IMR-90 (cell line): ENCODE data around the gene VPS35L. TPM values are rescaled to one million over a fixed set of nuclear protein-coding genes. Genes with fewer than 3 reads are reported as not detected.
A peak's percentile ranks its signal among the peaks of the same experiment; 100 is the strongest.

ENCODE experiments used
- ATAC-seq: fragments of 200-7000 bp; cut with Tn5 transposase; 2 replicates; pipeline ENCODE4 v1.9.1; 2020; ENCODE audit warnings: low read depth, mild to moderate bottlenecking, moderate library complexity
- BruUV-seq: library from RNA; stranded (reverse); fragments of 400-500 nt; replicated peaks from 2 replicates; lab custom pipeline; 2021; lab: Mats Ljungman, UMichigan
- CTCF ChIA-PET: fragments of 300-600 bp; formaldehyde crosslinking; extraction: SDS; loops from one replicate; lab custom pipeline; 2021; ENCODE audit warnings: antibody characterized with exemption; lab: Yijun Ruan, JAX
- POLR2A ChIA-PET: fragments of 300-600 bp; sonication (Branson Sonifier 250); formaldehyde crosslinking; loops from one replicate; lab custom pipeline; 2022; ENCODE audit warnings: antibody characterized with exemption; ENCODE audit not compliant: unreplicated experiment; lab: Charles Lee
- DNase-seq: peaks from one replicate; pipeline ENCODE4 v3.0.0; 2013
- H2AFZ ChIP-seq: replicated peaks from 2 replicates; pipeline ENCODE3; 2013; ENCODE audit warnings: low read length, mild to moderate bottlenecking; ENCODE audit not compliant: poor library complexity
- H2AK5ac ChIP-seq: 2 replicates; pipeline ENCODE4 v1.6.1; 2013; ENCODE audit warnings: low read depth, low read length, inconsistent platforms
- H2AK9ac ChIP-seq: replicated peaks from 2 replicates; pipeline ENCODE3; 2013; ENCODE audit warnings: mild to moderate bottlenecking, low read depth, low read length, moderate library complexity; ENCODE audit not compliant: poor library complexity
- H2BK120ac ChIP-seq: 2 replicates; pipeline ENCODE4 v1.6.1; 2013; ENCODE audit warnings: low read depth, low read length, inconsistent platforms
- H2BK15ac ChIP-seq: 3 replicates; pipeline ENCODE4 v1.6.1; 2013; ENCODE audit warnings: low read depth, low read length, inconsistent platforms
- H2BK20ac ChIP-seq: 2 replicates; pipeline ENCODE4 v1.6.1; 2013; ENCODE audit warnings: low read depth, mild to moderate bottlenecking, inconsistent platforms, low read length, moderate library complexity
- H2BK5ac ChIP-seq: 2 replicates; pipeline ENCODE4 v1.6.1; 2013; ENCODE audit warnings: mild to moderate bottlenecking, low read depth, low read length, inconsistent platforms; ENCODE audit not compliant: poor library complexity, severe bottlenecking
- H3K14ac ChIP-seq: replicated peaks from 2 replicates; pipeline ENCODE4 v1.6.1; 2013; ENCODE audit warnings: low read depth, low read length, inconsistent platforms
- H3K18ac ChIP-seq: 2 replicates; pipeline ENCODE4 v1.6.1; 2013; ENCODE audit warnings: low read depth, low read length, control low read depth
- H3K23ac ChIP-seq: 2 replicates; pipeline ENCODE4 v1.6.1; 2013; ENCODE audit warnings: low read depth, low read length, inconsistent platforms
- H3K27ac ChIP-seq: 2 replicates; pipeline ENCODE4 v1.5.1; 2013; ENCODE audit warnings: mild to moderate bottlenecking, control low read depth, low read length; ENCODE audit not compliant: insufficient read depth
- H3K27me3 ChIP-seq: 2 replicates; pipeline ENCODE4 v1.6.1; 2013; ENCODE audit warnings: low read length; ENCODE audit not compliant: control insufficient read depth, insufficient read depth
- H3K36me3 ChIP-seq: 2 replicates; pipeline ENCODE4 v1.6.1; 2013; ENCODE audit warnings: low read length, mixed read lengths; ENCODE audit not compliant: control insufficient read depth, insufficient read depth
- H3K4ac ChIP-seq: 2 replicates; pipeline ENCODE4 v1.6.1; 2013; ENCODE audit warnings: low read depth, low read length, inconsistent platforms
- H3K4me1 ChIP-seq: 2 replicates; pipeline ENCODE4 v1.6.1; 2013; ENCODE audit warnings: low read length, mixed read lengths; ENCODE audit not compliant: control insufficient read depth, insufficient read depth
- H3K4me2 ChIP-seq: 2 replicates; pipeline ENCODE4 v1.6.1; 2013; ENCODE audit warnings: low read depth, mild to moderate bottlenecking, control low read depth, low read length, moderate library complexity
- H3K4me3 ChIP-seq: 2 replicates; pipeline ENCODE4 v1.5.1; 2013; ENCODE audit warnings: low read depth, mild to moderate bottlenecking, control low read depth, low read length, moderate library complexity; ENCODE audit not compliant: insufficient read depth
- H3K56ac ChIP-seq: 2 replicates; pipeline ENCODE4 v1.6.1; 2013; ENCODE audit warnings: low read length, inconsistent platforms; ENCODE audit not compliant: insufficient read depth; ENCODE audit errors: extremely low read depth
- H3K79me1 ChIP-seq, 2 experiments: 2 replicates each; pipeline ENCODE4 v1.6.1; 2013; ENCODE audit warnings: low read length in 2 of 2, inconsistent platforms in 1 of 2, low read depth in 1 of 2
- H3K9ac ChIP-seq: 2 replicates; pipeline ENCODE4 v1.6.1; 2013; ENCODE audit warnings: low read depth, low read length, control low read depth
- H3K9me1 ChIP-seq: 2 replicates; pipeline ENCODE4 v1.6.1; 2013; ENCODE audit warnings: low read length, inconsistent platforms; ENCODE audit not compliant: insufficient read depth
- H3K9me3 ChIP-seq: 2 replicates; pipeline ENCODE4 v1.6.1; 2013; ENCODE audit warnings: low read length; ENCODE audit not compliant: control insufficient read depth, insufficient read depth
- H4K20me1 ChIP-seq: 2 replicates; pipeline ENCODE4 v1.6.1; 2013; ENCODE audit warnings: low read length, inconsistent platforms; ENCODE audit not compliant: insufficient read depth
- H4K5ac ChIP-seq: 2 replicates; pipeline ENCODE4 v1.6.1; 2013; ENCODE audit warnings: mild to moderate bottlenecking, low read depth, low read length, control low read depth
- H4K8ac ChIP-seq, 2 experiments: 2 replicates each; pipeline ENCODE4 v1.6.1; 2013; ENCODE audit warnings: low read depth in 2 of 2, low read length in 2 of 2, control low read depth in 1 of 2, inconsistent platforms in 1 of 2
- H4K91ac ChIP-seq: 2 replicates; pipeline ENCODE4 v1.6.1; 2013; ENCODE audit warnings: low read depth, low read length, inconsistent platforms; ENCODE audit not compliant: insufficient read depth
- CEBPB ChIP-seq: IDR thresholded peaks from 2 replicates; pipeline ENCODE4 v1.6.1; 2012; ENCODE audit warnings: low read depth, low read length, improper control_type of control experiment
- CTCF ChIP-seq: conservative IDR thresholded peaks from 2 replicates; pipeline ENCODE4 v1.5.1; 2012; ENCODE audit warnings: mild to moderate bottlenecking, low read depth, low read length, improper control_type of control experiment
- ELK1 ChIP-seq: fragments of 150-350 bp; IDR thresholded peaks from 2 replicates; pipeline ENCODE4 v1.6.1; 2016; ENCODE audit warnings: low read depth, mild to moderate bottlenecking, low read length, moderate library complexity, borderline replicate concordance
- FOS ChIP-seq: fragments of 150-350 bp; IDR thresholded peaks from 2 replicates; pipeline ENCODE4 v1.6.1; 2016; ENCODE audit warnings: low read depth, low read length
- MAFK ChIP-seq: IDR thresholded peaks from 2 replicates; pipeline ENCODE4 v1.6.1; 2012; ENCODE audit warnings: low read depth, low read length, improper control_type of control experiment
- MAZ ChIP-seq: IDR thresholded peaks from 2 replicates; pipeline ENCODE4 v1.6.1; 2012; ENCODE audit warnings: low read depth, mild to moderate bottlenecking, low read length, improper control_type of control experiment, moderate library complexity, borderline replicate concordance
- MXI1 ChIP-seq: IDR thresholded peaks from 2 replicates; pipeline ENCODE4 v1.6.1; 2012; ENCODE audit warnings: low read depth, mild to moderate bottlenecking, low read length, moderate library complexity, borderline replicate concordance
- NFE2L2 ChIP-seq: fragments of 150-350 bp; IDR thresholded peaks from 2 replicates; pipeline ENCODE4 v1.6.1; 2016; ENCODE audit warnings: low read depth, mild to moderate bottlenecking, low read length
- POLR2A ChIP-seq: IDR thresholded peaks from 2 replicates; pipeline ENCODE4 v1.6.1; 2012; ENCODE audit warnings: mild to moderate bottlenecking, low read depth, low read length
- RAD21 ChIP-seq: IDR thresholded peaks from 2 replicates; pipeline ENCODE4 v1.6.1; 2012; ENCODE audit warnings: low read length, improper control_type of control experiment
- RCOR1 ChIP-seq: IDR thresholded peaks from 2 replicates; pipeline ENCODE4 v1.6.1; 2012; ENCODE audit warnings: mild to moderate bottlenecking, low read length, improper control_type of control experiment; ENCODE audit not compliant: insufficient replicate concordance
- RFX5 ChIP-seq: IDR thresholded peaks from 2 replicates; pipeline ENCODE4 v1.8.0; 2012; ENCODE audit warnings: low read depth, mild to moderate bottlenecking, low read length, moderate library complexity
- SMC3 ChIP-seq: fragments of 150-350 bp; IDR thresholded peaks from 2 replicates; pipeline ENCODE4 v1.6.1; 2016; ENCODE audit warnings: low read depth, mild to moderate bottlenecking, antibody characterized with exemption, low read length, moderate library complexity
- USF2 ChIP-seq: fragments of 150-350 bp; IDR thresholded peaks from 2 replicates; pipeline ENCODE4 v1.6.1; 2017; ENCODE audit warnings: mild to moderate bottlenecking, antibody characterized with exemption, low read length, low read depth
- WGBS, 2 experiments: methylation state at CpG; one replicate each; pipeline versions ENCODE4 v1.1.5 to v1.1.7; 2013; ENCODE audit warnings: missing lambda C conversion rate in 2 of 2; ENCODE audit not compliant: insufficient read length in 1 of 2; ENCODE audit errors: extremely low coverage in 2 of 2; 5-methylcytosine and 5-hydroxymethylcytosine counted together
- dilution Hi-C: fragments of 300-500 bp; cut with HindIII; formaldehyde crosslinking; loops from one replicate; pipeline ENCODE4 v1.14.3; 2018; ENCODE audit warnings: low sequenced_read_pairs; ENCODE audit not compliant: unreplicated experiment
- in situ Hi-C: fragments of 300-500 bp; cut with MboI; formaldehyde crosslinking; loops from 3 replicates; pipeline ENCODE4 v1.14.3; 2019; ENCODE audit warnings: low sequenced_read_pairs, inconsistent platforms, mixed read lengths
- intact Hi-C: fragments of 100-400 bp; cut with micrococcal nuclease; formaldehyde crosslinking; loops from 2 replicates; pipeline ENCODE4 v1.10.0; 2022
- polyA plus RNA-seq, 3 experiments: library from polyadenylated mRNA; depleted of rRNA; stranded (reverse); fragments of >200 nt; gene quantifications; 2 replicates each; pipeline ENCODE4 v1.2.3, GENCODE V29; 2012; ENCODE audit warnings: low replicate concordance in 1 of 3
- total RNA-seq: library from RNA; depleted of rRNA; stranded (reverse); fragments of >200 nt; gene quantifications from 2 replicates; pipeline ENCODE4 v1.2.3, GENCODE V29; 2012

The VPS35L gene
- total and polyA plus RNA-seq, 2 of the 4 experiments (the other 2 are of a cell fraction), result 28.0 to 40.1 TPM

GRCh38 chr16:19583665-19584300, 28.3 kb downstream of the VPS35L start:
- CTCF ChIA-PET, result interaction anchor here (0.6 to 1.6 kb wide), 16 partner anchors 10 to 1181 kb away, joined by 3 to 12 read pairs (median 4); no protein-coding TSS in a partner anchor
- H4K91ac ChIP-seq, result no peak overlapping the region
- no TSS peak for BruUV-seq
- in situ Hi-C loops (no loop called here), intact Hi-C loops (loop anchor here (2.0 to 10.0 kb wide), 2 partner anchors 25 to 801 kb away; no protein-coding TSS in a partner anchor), dilution Hi-C loops (no loop called here)
- no peak overlapping the region for H3K27ac ChIP-seq
- no CpG with 5 or more reads among the region's 5 CpGs for WGBS, 2 experiments
- H2AFZ ChIP-seq, result no peak overlapping the region
- no peak overlapping the region for H2BK120ac ChIP-seq
- H3K9me1 ChIP-seq, result no peaks in the 10 kb centered on the region
- TF ChIP-seq RFX5, result no peak
- TF ChIP-seq RCOR1, result no peak
- no peak for TF ChIP-seq CEBPB
- TF ChIP-seq ELK1, result no peak
- TF ChIP-seq FOS, result no peak
- TF ChIP-seq USF2, result no peak
- no peak for TF ChIP-seq MXI1
- no peak for TF ChIP-seq POLR2A
- peak; percentile 68 for TF ChIP-seq CTCF
- TF ChIP-seq MAZ, result no peak
- TF ChIP-seq NFE2L2, result no peak
- peak; percentile 54 for TF ChIP-seq RAD21
- peak; percentile 52; the same call in 1 of the 2 replicates for TF ChIP-seq SMC3
- TF ChIP-seq MAFK, result no peak
- no peak overlapping the region for H2BK5ac ChIP-seq
- no peak overlapping the region for H3K23ac ChIP-seq
- H3K4me1 ChIP-seq, result no peaks in the 10 kb centered on the region
- no peak overlapping the region for H4K5ac ChIP-seq
- no peak overlapping the region for H3K14ac ChIP-seq
- H3K4me2 ChIP-seq, result no peak overlapping the region
- H4K20me1 ChIP-seq, result no peaks in the 10 kb centered on the region
- H3K27me3 ChIP-seq, result no peaks in the 10 kb centered on the region
- no peak overlapping the region for H4K8ac ChIP-seq
- no peak overlapping the region for H3K9ac ChIP-seq
- peaks cover 0 to 3% of the 10 kb centered on the region in 2 experiments; a peak in 1 of 4 replicates for H3K79me1 ChIP-seq
- peak; percentile 91 for ATAC-seq
- no peak overlapping the region for H2AK9ac ChIP-seq
- H2BK15ac ChIP-seq, result no peak overlapping the region
- no peak overlapping the region for H2AK5ac ChIP-seq
- peaks cover 31% of the 10 kb centered on the region for H3K36me3 ChIP-seq
- no peak overlapping the region for H2BK20ac ChIP-seq
- DNase-seq, result peak; percentile 55
- POLR2A ChIA-PET, result no interaction called here
- H3K56ac ChIP-seq, result no peak overlapping the region
- no peak overlapping the region for H3K4ac ChIP-seq
- H3K9me3 ChIP-seq, result no peaks in the 10 kb centered on the region
- no peak overlapping the region for H3K4me3 ChIP-seq
- no peak overlapping the region for H3K18ac ChIP-seq
